Coronary artery (tissue), 2 donors: ENCODE measurements around the gene PSMG1.
"Not testable (repeated sequence)": the region's sequence is repeated elsewhere in the genome, so short reads cannot be mapped to it uniquely, and the experiment has no call there.

Experiments
- DNase-seq: peaks from one replicate; pipeline ENCODE4 v3.0.0-alpha.2; 2017; ENCODE audit warnings: low spot score
- H3K27ac ChIP-seq, 2 donors: fragments of 200-600 bp; sonication (generic); one replicate each; pipeline ENCODE4 v1.5.1; 2016 to 2019
- H3K4me3 ChIP-seq: fragments of 200-600 bp; sonication (generic); 2 replicates; pipeline ENCODE4 v1.5.1; 2016; ENCODE audit warnings: mild to moderate bottlenecking, moderate library complexity
- CTCF ChIP-seq: fragments of 200-600 bp; sonication (generic); IDR thresholded peaks from one replicate; pipeline ENCODE4 v1.5.1; 2019; ENCODE audit warnings: antibody characterized with exemption

Gene PSMG1

GRCh38 chr21:39183272-39184049 lies at the start of gene PSMG1:
TSS of gene PSMG1 (minus strand) at chr21:39183451. CDS start at chr21:39183385, 66 bp downstream.
- Histone ChIP-seq H3K4me3 (peak within 1 kb of the TSS; percentile 97), H3K27ac (peak within 1 kb of the TSS; percentile 87 to 94)
- peak; percentile 95 for DNase-seq
- no peak for TF ChIP-seq CTCF

- no peak for DNase-seq
- H3K27ac ChIP-seq: no peak overlapping the region
- no peak overlapping the region for H3K4me3 ChIP-seq
- no peak for TF ChIP-seq CTCF
These were observed 49.6 kb upstream of the PSMG1 start for GRCh38 chr21:39232861-39233291.

DNA sequence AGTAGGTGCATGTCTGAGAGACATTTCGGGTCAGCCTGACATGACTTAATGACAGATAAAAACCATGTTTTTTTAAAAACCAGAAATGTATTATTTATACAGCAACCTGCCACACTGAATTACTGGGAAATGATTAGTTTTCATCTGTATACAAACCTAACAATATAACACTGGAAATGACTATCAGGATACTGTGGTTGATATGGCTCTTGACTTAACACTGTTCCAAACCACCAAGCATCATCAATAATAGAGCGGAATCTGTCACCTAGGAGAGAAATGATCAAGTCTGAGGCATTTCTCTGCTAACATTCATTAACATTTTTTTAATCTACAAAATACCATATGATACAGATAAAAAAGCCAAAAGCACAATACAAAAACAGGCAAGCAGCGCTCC lies 41.7 kb upstream of the PSMG1 start:
- no peak overlapping the region for H3K27ac ChIP-seq
- no peak for TF ChIP-seq CTCF
- no peak for DNase-seq
- H3K4me3 ChIP-seq: no peak overlapping the region

GRCh38 chr21:39221997-39222486 lies 38.8 kb upstream of the PSMG1 start:
- DNase-seq: no peak
- H3K4me3 ChIP-seq: no peak overlapping the region
- no peak for TF ChIP-seq CTCF
- H3K27ac ChIP-seq: no peak overlapping the region

GRCh38 chr21:39221282-39221996 lies 38.2 kb upstream of the PSMG1 start:
- Histone ChIP-seq H3K27ac (no peak overlapping the region), H3K4me3 (no peak overlapping the region)
- TF ChIP-seq CTCF: no peak
- no peak for DNase-seq

DNA sequence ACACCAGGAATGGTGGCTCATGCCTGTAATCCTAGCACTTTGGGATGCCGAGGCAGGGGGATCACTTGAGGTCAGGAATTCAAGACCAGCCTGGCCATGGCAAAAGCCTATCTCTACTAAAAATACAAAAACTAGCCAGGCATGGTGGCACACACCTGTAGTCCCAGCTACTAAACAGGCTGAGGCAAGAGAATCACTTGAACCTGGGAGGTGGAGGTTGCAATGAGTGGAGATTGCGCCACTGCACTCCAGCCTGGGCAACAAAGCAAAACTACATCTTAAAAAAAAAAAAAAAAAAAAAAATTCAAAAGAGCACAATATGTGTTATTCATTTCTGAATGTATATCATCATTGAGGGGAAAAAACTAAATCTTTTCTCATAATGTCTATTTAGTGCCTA lies 37.6 kb upstream of the PSMG1 start:
- H3K4me3 ChIP-seq, DNase-seq, H3K27ac ChIP-seq: not testable (repeated sequence)

DNA sequence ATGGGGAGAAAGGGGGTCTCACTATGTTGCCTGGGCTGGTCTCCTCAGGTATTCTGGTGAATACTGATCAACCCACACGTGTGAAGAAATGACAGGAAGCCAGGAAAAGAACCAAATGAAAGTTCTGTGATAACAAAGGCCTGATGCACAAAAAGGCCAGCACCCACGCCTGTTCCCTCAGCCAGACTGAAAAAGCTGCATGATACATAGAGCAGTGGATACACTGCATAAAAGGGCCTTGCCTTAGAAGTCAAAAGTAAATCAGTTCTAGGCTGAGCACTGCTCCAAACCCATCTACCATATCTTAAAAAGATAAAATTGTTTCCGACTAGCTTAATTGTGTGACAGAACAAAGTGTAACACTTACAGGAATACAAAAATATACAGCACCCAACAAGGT lies 36.9 kb upstream of the PSMG1 start:
- TF ChIP-seq CTCF: no peak
- Histone ChIP-seq H3K4me3 (no peak overlapping the region), H3K27ac (no peak overlapping the region)
- DNase-seq: no peak
